ENCODE data around the gene UNC119.
"Not testable (repeated sequence)": the region's sequence is repeated elsewhere in the genome, so short reads cannot be mapped to it uniquely, and the experiment has no call there.

The UNC119 gene

DNA sequence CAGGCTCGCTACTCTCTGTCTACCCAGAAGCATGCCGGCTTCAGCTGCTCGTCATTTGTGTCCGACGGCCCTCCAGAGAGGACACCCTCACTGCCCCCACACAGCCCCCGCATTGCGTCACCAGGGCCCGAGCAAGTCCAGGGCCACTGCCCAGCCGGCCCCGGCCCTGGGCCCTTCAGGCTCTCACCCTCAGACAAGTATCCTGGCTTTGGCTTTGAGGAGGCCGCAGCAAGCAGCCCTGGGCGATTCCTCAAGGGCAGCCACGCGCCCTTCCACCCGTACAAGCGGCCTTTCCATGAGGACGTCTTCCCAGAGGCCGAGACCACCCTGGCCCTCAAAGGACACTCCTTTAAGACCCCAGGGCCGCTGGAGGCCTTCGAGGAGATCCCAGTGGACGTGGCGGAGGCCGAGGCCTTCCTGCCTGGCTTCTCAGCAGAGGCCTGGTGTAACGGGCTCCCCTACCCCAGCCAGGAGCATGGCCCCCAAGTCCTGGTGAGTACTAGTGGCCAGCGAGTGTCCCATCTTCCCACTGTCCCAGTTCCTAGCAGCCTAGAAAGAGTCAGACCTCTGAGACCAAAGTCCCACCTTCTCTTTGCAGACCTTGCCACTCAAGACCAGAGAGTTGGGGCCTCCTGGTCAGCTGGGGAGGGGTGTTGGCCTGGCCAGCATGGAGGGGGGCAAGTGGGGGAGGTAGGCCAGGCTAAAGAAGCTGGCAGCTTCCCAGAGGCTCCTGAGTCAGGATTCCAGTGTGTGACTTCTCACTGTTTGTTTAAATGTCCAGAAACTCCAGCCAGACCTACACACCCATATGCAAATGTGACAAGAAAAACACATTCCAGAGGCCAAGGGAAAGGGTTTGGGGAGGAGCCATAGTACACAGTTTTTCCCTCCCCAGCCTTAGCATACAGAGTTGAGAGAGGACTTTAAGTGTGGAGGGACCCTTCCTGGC is 27.7 kb downstream of the UNC119 start:
- Histone ChIP-seq H3K9me3 (replicated peaks in 1 of 2; ENCODE audit: control insufficient read depth in 2 of 2, insufficient read depth in 1 of 2, low read depth in 1 of 2, low read length in 2 of 2) (no peaks in the 10 kb centered on the region), H2AK5ac (ENCODE audit: low read depth, low read length) (peak overlapping the region; percentile 58), H3K36me3 (replicated peaks in 1 of 2; ENCODE audit: control insufficient read depth in 2 of 2, insufficient read depth in 2 of 2, low read length in 2 of 2) (no peaks in the 10 kb centered on the region), H3K14ac (ENCODE audit: low read length) (peak overlapping the region; percentile 49), H3K4me3 (ENCODE audit: low read length in 2 of 2) (no peak overlapping the region), H3K18ac (ENCODE audit: low read length) (peak overlapping the region; percentile 70), H3K9ac (ENCODE audit: low read depth, low read length, poor library complexity) (no peak overlapping the region), H3K79me1 (ENCODE audit: low read depth, low read length) (no peaks in the 10 kb centered on the region), H3K27me3 (ENCODE audit: control insufficient read depth in 3 of 3, insufficient read depth in 3 of 3, low read depth in 1 of 3, low read length in 3 of 3) (peaks cover 0 to 32% (median 0%) of the 10 kb centered on the region in 3 experiments), H3K27ac (replicated peaks; ENCODE audit: low read length) (no peak overlapping the region), H2BK120ac (ENCODE audit: low read depth, low read length) (no peak overlapping the region), H4K8ac (ENCODE audit: low read depth, low read length) (no peak overlapping the region), H4K91ac (ENCODE audit: low read depth, low read length, poor library complexity) (no peak overlapping the region), H2BK12ac (ENCODE audit: low read length) (peak overlapping the region; percentile 66), H3K4me1 (ENCODE audit: control insufficient read depth in 2 of 2, insufficient read depth in 1 of 2, low read depth in 1 of 2, low read length in 2 of 2) (peaks cover 12 to 24% of the 10 kb centered on the region in 2 donors), H2AFZ (ENCODE audit: low read length) (peak overlapping the region; percentile 44), H3K23ac (ENCODE audit: low read depth, low read length, poor library complexity) (no peak overlapping the region), H2BK15ac (ENCODE audit: low read length) (peak overlapping the region; percentile 89), H2BK5ac (ENCODE audit: low read length) (no peak overlapping the region), H3K4ac (ENCODE audit: low read length) (no peak overlapping the region), H3K4me2 (ENCODE audit: insufficient read depth, low read length, poor library complexity, severe bottlenecking) (no peak overlapping the region)
- no peak for DNase-seq (ENCODE audit: low spot score)
- WGBS, 2 donors (ENCODE audit: extremely low coverage in 2 of 2, insufficient read length in 2 of 2, insufficient replicate concordance in 1 of 2) = no CpG with 5 or more reads among the region's 25 CpGs

GRCh38 chr17:28523876-28524275 is 28.5 kb downstream of the UNC119 start:
- H4K91ac ChIP-seq (ENCODE audit: low read depth, low read length, poor library complexity) = no peak overlapping the region
- peak overlapping the region; percentile 37 for H2AK5ac ChIP-seq (ENCODE audit: low read depth, low read length)
- H3K23ac ChIP-seq (ENCODE audit: low read depth, low read length, poor library complexity) = no peak overlapping the region
- peak overlapping the region; percentile 40 for H3K18ac ChIP-seq (ENCODE audit: low read length)
- no peak overlapping the region for H3K4me3 ChIP-seq (ENCODE audit: low read length in 2 of 2)
- no CpG with 5 or more reads among the region's 15 CpGs for WGBS, 2 donors (ENCODE audit: extremely low coverage in 2 of 2, insufficient read length in 2 of 2, insufficient replicate concordance in 1 of 2)
- no peak overlapping the region for H2BK5ac ChIP-seq (ENCODE audit: low read length)
- no peaks in the 10 kb centered on the region for H3K79me1 ChIP-seq (ENCODE audit: low read depth, low read length)
- no peak overlapping the region for H3K4ac ChIP-seq (ENCODE audit: low read length)
- H3K27me3 ChIP-seq (ENCODE audit: control insufficient read depth in 3 of 3, insufficient read depth in 3 of 3, low read depth in 1 of 3, low read length in 3 of 3) = peaks cover 0 to 37% (median 0%) of the 10 kb centered on the region in 3 experiments
- H3K14ac ChIP-seq (ENCODE audit: low read length) = no peak overlapping the region
- no peak overlapping the region for H2BK12ac ChIP-seq (ENCODE audit: low read length)
- H3K4me1 ChIP-seq (ENCODE audit: control insufficient read depth in 2 of 2, insufficient read depth in 1 of 2, low read depth in 1 of 2, low read length in 2 of 2) = peaks cover 12 to 24% of the 10 kb centered on the region in 2 donors
- no peak overlapping the region for H3K4me2 ChIP-seq (ENCODE audit: insufficient read depth, low read length, poor library complexity, severe bottlenecking)
- H2BK15ac ChIP-seq (ENCODE audit: low read length) = no peak overlapping the region
- no peak overlapping the region for H2BK120ac ChIP-seq (ENCODE audit: low read depth, low read length)
- H3K36me3 ChIP-seq (replicated peaks in 1 of 2; ENCODE audit: control insufficient read depth in 2 of 2, insufficient read depth in 2 of 2, low read length in 2 of 2) = no peaks in the 10 kb centered on the region
- H4K8ac ChIP-seq (ENCODE audit: low read depth, low read length) = no peak overlapping the region
- no peaks in the 10 kb centered on the region for H3K9me3 ChIP-seq (replicated peaks in 1 of 2; ENCODE audit: control insufficient read depth in 2 of 2, insufficient read depth in 1 of 2, low read depth in 1 of 2, low read length in 2 of 2)
- no peak overlapping the region for H3K27ac ChIP-seq (replicated peaks; ENCODE audit: low read length)
- H2AFZ ChIP-seq (ENCODE audit: low read length) = no peak overlapping the region
- no peak overlapping the region for H3K9ac ChIP-seq (ENCODE audit: low read depth, low read length, poor library complexity)
- DNase-seq (ENCODE audit: low spot score) = no peak

DNA sequence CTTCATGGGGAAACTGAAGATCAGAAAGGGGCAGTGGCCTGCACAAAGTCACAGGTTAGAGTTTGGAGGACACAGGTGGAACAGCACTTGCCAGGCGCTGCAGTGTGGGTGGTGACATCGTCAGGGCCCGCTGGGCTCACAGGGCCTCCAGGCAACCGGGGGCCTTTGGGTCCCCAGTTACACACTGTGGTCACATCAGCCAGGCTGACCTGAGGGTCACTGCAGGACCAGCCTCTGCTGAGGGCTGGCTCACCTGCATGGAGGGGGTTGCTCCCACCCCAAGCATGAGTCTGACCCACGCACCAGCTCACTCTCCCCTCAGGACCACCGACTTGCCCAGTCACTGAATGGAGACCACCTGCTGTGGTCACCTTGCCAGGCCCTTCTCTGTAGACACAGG is 29.2 kb downstream of the UNC119 start:
- H3K27me3 ChIP-seq (ENCODE audit: control insufficient read depth in 3 of 3, insufficient read depth in 3 of 3, low read depth in 1 of 3, low read length in 3 of 3) = peaks cover 0 to 37% (median 0%) of the 10 kb centered on the region in 3 experiments
- no peak for DNase-seq (ENCODE audit: low spot score)
- no peak overlapping the region for H3K27ac ChIP-seq (replicated peaks; ENCODE audit: low read length)
- no peak overlapping the region for H4K91ac ChIP-seq (ENCODE audit: low read depth, low read length, poor library complexity)
- peaks cover 9 to 18% of the 10 kb centered on the region in 2 donors for H3K4me1 ChIP-seq (ENCODE audit: control insufficient read depth in 2 of 2, insufficient read depth in 1 of 2, low read depth in 1 of 2, low read length in 2 of 2)
- H2BK5ac ChIP-seq (ENCODE audit: low read length) = no peak overlapping the region
- no peak overlapping the region for H4K8ac ChIP-seq (ENCODE audit: low read depth, low read length)
- no peaks in the 10 kb centered on the region for H3K9me3 ChIP-seq (replicated peaks in 1 of 2; ENCODE audit: control insufficient read depth in 2 of 2, insufficient read depth in 1 of 2, low read depth in 1 of 2, low read length in 2 of 2)
- no peak overlapping the region for H3K23ac ChIP-seq (ENCODE audit: low read depth, low read length, poor library complexity)
- no peak overlapping the region for H3K4me2 ChIP-seq (ENCODE audit: insufficient read depth, low read length, poor library complexity, severe bottlenecking)
- no peak overlapping the region for H3K4ac ChIP-seq (ENCODE audit: low read length)
- H3K18ac ChIP-seq (ENCODE audit: low read length) = peak overlapping the region; percentile 36
- peak overlapping the region; percentile 97 for H3K14ac ChIP-seq (ENCODE audit: low read length)
- H3K36me3 ChIP-seq (replicated peaks in 1 of 2; ENCODE audit: control insufficient read depth in 2 of 2, insufficient read depth in 2 of 2, low read length in 2 of 2) = no peaks in the 10 kb centered on the region
- no peak overlapping the region for H2AFZ ChIP-seq (ENCODE audit: low read length)
- no peaks in the 10 kb centered on the region for H3K79me1 ChIP-seq (ENCODE audit: low read depth, low read length)
- no peak overlapping the region for H3K9ac ChIP-seq (ENCODE audit: low read depth, low read length, poor library complexity)
- no peak overlapping the region for H2BK12ac ChIP-seq (ENCODE audit: low read length)
- H3K4me3 ChIP-seq (ENCODE audit: low read length in 2 of 2) = no peak overlapping the region
- H2BK120ac ChIP-seq (ENCODE audit: low read depth, low read length) = no peak overlapping the region
- WGBS, 2 donors (ENCODE audit: extremely low coverage in 2 of 2, insufficient read length in 2 of 2, insufficient replicate concordance in 1 of 2) = no CpG with 5 or more reads among the region's 6 CpGs
- H2AK5ac ChIP-seq (ENCODE audit: low read depth, low read length) = peak overlapping the region; percentile 47
- H2BK15ac ChIP-seq (ENCODE audit: low read length) = peak overlapping the region; percentile 82

- H2BK120ac ChIP-seq (ENCODE audit: low read depth, low read length); H3K18ac ChIP-seq (ENCODE audit: low read length); H2AK5ac ChIP-seq (ENCODE audit: low read depth, low read length): not testable (repeated sequence)
Measured at GRCh38 chr17:28522281-28522680, 30.1 kb downstream of the UNC119 start.

More at GRCh38 chr17:28522281-28522680, 30.1 kb downstream of the UNC119 start:
- H3K14ac ChIP-seq (ENCODE audit: low read length); H3K9ac ChIP-seq (ENCODE audit: low read depth, low read length, poor library complexity); H3K9me3 ChIP-seq (replicated peaks in 1 of 2; ENCODE audit: control insufficient read depth in 2 of 2, insufficient read depth in 1 of 2, low read depth in 1 of 2, low read length in 2 of 2); H3K36me3 ChIP-seq (replicated peaks in 1 of 2; ENCODE audit: control insufficient read depth in 2 of 2, insufficient read depth in 2 of 2, low read length in 2 of 2); DNase-seq (ENCODE audit: low spot score); H2AFZ ChIP-seq (ENCODE audit: low read length); H2BK5ac ChIP-seq (ENCODE audit: low read length); H2BK12ac ChIP-seq (ENCODE audit: low read length); H3K4me2 ChIP-seq (ENCODE audit: insufficient read depth, low read length, poor library complexity, severe bottlenecking); H2BK15ac ChIP-seq (ENCODE audit: low read length); H3K27ac ChIP-seq (replicated peaks; ENCODE audit: low read length); H4K91ac ChIP-seq (ENCODE audit: low read depth, low read length, poor library complexity); H3K4ac ChIP-seq (ENCODE audit: low read length); H3K23ac ChIP-seq (ENCODE audit: low read depth, low read length, poor library complexity); H3K4me3 ChIP-seq (ENCODE audit: low read length in 2 of 2); H4K8ac ChIP-seq (ENCODE audit: low read depth, low read length); H3K79me1 ChIP-seq (ENCODE audit: low read depth, low read length): not testable (repeated sequence)
- peaks cover 9 to 15% of the 10 kb centered on the region in 2 donors for H3K4me1 ChIP-seq (ENCODE audit: control insufficient read depth in 2 of 2, insufficient read depth in 1 of 2, low read depth in 1 of 2, low read length in 2 of 2)
- no CpG with 5 or more reads among the region's 4 CpGs for WGBS, 2 donors (ENCODE audit: extremely low coverage in 2 of 2, insufficient read length in 2 of 2, insufficient replicate concordance in 1 of 2)
- peaks cover 0 to 37% (median 0%) of the 10 kb centered on the region in 3 experiments for H3K27me3 ChIP-seq (ENCODE audit: control insufficient read depth in 3 of 3, insufficient read depth in 3 of 3, low read depth in 1 of 3, low read length in 3 of 3)
